Occipital lobe (tissue), 2 donors: ENCODE results near the gene PCDH10. TPM values are rescaled to one million over a fixed set of nuclear protein-coding genes. Genes with fewer than 3 reads are reported as not detected.
A peak's percentile ranks its signal among the peaks of the same experiment; 100 is the strongest.

Source experiments
- DNase-seq: peaks from one replicate; lab custom pipeline; 2025; lab: John Stamatoyannopoulos, UW
- total RNA-seq: library from RNA; depleted of rRNA; stranded (reverse); fragments of >200 nt; gene quantifications from one replicate; pipeline ENCODE4 v1.2.3, GENCODE V29; 2014

Gene PCDH10, protein sequence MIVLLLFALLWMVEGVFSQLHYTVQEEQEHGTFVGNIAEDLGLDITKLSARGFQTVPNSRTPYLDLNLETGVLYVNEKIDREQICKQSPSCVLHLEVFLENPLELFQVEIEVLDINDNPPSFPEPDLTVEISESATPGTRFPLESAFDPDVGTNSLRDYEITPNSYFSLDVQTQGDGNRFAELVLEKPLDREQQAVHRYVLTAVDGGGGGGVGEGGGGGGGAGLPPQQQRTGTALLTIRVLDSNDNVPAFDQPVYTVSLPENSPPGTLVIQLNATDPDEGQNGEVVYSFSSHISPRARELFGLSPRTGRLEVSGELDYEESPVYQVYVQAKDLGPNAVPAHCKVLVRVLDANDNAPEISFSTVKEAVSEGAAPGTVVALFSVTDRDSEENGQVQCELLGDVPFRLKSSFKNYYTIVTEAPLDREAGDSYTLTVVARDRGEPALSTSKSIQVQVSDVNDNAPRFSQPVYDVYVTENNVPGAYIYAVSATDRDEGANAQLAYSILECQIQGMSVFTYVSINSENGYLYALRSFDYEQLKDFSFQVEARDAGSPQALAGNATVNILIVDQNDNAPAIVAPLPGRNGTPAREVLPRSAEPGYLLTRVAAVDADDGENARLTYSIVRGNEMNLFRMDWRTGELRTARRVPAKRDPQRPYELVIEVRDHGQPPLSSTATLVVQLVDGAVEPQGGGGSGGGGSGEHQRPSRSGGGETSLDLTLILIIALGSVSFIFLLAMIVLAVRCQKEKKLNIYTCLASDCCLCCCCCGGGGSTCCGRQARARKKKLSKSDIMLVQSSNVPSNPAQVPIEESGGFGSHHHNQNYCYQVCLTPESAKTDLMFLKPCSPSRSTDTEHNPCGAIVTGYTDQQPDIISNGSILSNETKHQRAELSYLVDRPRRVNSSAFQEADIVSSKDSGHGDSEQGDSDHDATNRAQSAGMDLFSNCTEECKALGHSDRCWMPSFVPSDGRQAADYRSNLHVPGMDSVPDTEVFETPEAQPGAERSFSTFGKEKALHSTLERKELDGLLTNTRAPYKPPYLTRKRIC
- 43.8 TPM for total RNA-seq

DNA sequence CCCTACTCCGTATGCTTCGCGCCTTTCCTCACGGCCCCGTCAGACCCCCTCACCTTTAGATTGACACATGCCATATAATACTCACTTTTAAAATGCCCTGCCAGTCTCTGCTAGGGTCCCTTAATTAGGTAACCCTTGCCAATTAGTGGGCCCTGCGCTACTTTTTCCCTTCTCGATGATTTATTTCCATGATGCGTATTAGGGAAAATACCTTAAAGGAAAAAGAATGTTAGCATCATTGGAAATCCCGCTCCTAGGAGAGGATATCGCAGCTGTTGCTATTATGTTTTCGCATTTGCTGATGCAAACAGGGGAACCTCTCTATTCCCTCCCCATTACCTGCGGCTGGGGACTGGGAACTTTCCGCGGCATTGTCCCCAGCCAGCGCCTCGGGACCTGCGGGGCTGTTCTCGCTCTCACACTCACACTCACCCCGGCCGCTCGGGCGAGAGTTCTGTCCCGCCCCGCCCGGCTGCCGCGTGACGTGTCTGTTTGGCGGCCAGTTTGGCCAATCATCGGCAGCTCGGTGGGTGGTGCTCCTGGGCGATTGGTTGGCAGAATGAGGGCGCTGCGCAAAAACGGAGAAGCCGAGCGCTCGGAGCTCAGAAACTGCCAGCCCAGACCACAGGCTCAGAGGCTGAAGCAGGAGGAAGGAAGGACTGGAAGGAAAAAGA lies at the start of gene PCDH10:
TSS of gene PCDH10 (plus strand) at position 605 of the 674 bp plus-strand sequence. CDS start 847 bp downstream, outside the sequence.
- peak; percentile 98 for DNase-seq

DNA sequence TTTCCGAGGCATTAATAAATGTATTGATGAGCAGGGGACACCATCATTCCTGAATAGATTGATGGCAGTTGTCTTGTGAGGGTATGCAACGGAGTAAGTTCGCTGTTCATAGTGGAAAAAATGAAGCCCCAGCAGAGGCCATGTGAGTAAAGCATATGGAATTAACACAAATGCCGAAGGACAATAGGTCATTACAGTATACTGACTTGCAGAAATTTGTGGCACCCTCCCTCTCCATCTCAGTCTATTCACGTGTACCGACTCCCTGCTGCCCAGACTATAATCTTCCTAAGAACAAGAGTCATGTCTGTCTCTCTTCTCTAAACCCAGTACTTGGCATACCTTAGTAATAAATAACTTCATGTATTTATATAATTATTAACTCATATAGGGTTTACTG lies 47.1 kb upstream of the PCDH10 start:
- DNase-seq = no peak

DNA sequence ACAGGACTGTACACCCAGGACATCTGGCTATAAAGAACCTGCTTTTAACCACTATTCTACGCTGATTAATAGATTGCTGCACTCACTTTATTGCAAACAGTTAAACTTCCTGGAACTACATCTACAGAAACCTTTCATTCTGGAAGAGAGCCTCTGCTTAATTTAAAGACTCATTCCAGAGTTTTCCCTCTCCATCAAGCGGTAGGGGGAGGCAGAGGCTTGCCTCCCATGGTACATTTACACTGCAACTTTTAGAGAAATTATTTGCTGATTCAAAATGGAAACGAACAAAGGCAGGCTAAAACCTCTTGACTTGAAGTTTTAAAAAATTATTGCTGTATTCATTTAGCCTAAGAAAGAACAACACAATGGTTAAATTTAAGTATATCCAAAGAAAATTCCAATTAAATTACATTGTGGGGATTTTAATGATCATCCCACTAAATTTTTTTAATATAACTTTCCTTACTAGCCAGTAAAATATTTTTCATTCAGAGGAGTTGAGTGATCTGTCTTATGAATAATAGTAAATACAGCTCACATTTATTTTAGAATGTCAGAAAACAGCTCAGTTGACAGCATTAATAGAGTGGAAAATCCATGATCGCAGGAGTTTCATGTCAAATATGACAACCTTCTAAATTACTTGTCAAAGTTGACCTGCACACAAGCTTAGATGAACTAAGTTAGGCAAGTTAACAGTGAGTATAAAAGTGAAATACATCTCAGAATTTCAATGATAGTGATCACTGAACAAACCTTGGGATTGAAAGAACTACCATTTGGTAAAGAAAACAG lies 46.3 kb upstream of the PCDH10 start:
- DNase-seq = no peak

DNA sequence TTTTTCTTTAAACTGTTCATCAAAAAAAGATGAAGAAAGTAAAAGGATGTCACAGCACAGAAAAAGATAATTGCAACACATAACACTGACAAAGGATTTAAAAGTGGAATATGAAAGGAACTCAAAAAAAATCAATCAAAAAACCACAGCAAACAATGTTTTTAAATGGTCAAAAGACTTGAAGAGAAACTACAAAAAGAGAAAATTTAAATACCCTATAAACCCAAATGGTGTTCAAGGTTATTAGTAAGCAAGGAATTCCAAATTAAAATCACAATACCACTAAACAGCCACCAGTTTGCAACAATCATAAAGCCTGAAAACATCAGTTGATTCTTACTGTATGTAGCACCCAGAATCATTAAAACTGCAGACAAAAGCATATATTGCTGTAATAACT lies 36.5 kb upstream of the PCDH10 start:
- no peak for DNase-seq

DNA sequence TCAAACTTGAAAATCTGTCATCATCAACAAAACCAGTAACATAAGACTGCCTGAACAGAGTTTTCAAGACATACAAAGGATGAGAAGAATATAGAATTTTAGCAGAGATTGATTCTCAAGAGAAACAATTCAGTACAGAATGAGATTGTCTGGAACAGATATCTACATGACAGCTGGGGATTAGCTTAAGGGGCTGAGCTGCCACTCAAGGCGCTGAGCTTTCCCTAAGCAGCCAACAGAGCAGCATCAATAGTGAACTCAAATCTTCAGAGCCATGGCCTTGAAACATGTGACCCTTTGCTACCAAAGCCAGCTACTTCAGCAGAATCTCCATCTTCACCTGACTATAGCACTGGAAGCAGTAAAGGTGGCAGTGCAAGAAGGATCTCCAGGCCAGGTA lies 24.3 kb upstream of the PCDH10 start:
- DNase-seq = no peak

DNA sequence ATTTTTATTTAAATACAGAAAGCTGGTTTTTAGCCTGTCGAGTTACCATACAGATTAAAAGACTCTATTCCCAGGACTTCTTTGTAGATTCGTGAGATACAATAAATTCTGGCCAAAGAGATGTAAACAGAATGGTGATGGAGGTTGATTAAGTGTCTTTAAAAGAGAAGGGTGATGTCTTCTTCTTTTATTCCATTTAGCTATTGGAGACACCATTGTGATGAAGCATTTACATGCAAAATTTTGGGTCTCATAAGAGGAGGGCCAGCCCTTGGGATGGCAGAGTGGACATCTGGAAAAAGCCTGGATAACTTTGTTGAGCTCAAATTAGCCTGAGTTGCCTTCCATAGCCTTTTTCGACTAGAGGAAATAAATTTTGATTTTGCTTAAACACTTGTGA lies 21.6 kb upstream of the PCDH10 start:
- no peak for DNase-seq

DNA sequence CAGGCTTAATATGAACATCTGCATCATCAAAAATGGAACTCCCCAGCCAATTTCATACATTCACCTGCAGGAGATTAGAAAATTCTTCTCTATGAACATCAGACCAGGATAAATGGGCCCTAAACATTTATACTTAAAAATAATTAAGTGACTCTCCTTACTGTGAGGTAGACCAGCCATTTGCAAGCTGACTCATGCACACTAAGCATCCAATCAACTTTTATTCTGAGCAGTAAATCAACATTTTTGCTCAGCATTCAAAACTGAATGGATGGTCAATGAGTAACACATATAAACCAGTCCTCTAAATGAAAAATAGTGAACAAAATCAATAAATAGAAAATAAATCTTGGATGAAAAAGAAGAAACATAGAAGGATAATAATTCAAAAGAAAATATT lies 19.9 kb upstream of the PCDH10 start:
- DNase-seq = no peak

DNA sequence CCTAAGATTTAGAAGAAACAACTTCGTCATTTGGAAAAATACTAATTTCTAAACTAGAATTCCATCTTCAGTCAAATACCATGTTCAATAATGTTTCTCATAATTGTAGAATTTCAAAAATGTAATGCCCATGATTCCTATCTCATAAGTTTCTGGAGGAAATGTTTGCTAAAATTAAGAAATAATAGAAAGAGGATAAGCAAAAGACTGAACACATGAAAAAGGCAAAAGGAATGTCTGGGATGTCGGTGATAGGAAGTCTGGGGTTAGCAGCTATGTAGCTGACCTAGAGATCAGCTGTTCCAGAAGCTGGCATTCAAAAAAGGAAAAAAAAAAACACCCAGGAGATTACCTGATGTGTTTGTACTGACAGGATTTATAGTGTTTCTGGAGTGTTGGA lies 18.9 kb upstream of the PCDH10 start:
- DNase-seq = no peak

DNA sequence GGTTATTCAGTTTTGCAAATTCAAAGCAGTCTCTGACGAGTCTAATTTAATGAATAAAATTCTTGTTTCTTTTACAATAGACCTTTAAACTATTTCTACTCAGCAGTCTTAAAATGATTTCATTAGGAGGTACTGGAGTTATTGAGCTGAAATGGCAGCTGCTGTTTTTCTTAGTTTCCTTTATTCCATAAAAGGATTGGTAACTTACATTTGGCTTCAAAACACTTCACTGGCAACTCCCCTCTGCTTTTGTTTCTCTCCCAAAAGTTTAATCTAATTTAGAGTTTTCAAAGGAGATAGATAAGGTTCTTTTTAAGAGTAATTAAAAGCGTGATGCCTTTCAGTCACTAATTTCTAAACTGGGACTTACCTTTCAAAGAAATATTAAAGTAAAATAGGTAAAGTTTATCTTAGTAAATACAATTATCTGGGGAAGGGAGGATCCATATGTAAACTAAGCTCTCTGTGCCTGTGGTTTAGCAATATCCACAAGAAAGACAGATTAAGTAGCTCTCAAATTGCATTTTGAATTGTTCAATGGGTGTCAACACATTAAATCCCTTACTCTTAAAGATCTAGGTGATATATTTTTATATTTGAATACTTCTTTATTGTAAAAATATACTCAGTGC lies 17.1 kb upstream of the PCDH10 start:
- no peak for DNase-seq

DNA sequence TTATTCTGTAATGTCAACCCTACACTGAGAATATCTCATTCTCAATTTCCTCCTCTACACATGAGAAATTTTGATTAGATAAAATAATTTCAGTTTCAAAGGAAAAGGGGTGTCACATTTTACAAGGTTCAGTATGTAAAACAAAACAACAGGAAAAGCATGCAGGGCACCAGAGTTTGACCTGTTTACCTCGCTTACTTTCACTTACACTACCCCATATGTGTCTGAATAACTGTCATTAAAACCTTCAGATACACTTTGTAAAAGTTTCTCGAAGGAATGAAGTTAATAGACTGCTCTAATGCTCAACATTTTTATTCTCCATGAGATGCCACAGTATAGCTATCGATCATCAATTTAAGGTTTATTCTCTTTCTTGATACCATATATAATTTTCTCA lies 12.3 kb upstream of the PCDH10 start:
- DNase-seq = no peak

DNA sequence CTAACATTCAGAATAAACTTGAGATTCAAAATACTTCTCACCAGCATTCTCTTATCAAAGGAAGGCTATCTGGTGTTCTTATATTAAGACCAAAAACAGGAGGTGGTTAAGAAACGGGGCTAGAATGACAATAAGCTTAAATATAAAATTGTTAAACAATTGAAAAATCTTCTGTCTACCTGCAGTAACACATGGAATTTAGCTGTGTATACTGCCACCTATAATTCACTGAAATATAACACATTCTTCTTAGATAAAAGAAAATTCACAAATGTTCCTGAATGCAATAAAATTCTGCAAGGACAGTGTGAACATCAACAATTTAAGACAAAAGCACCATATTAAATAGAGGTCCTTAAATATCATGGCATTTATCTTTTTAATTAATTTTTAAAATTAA lies 11.5 kb upstream of the PCDH10 start:
- no peak for DNase-seq

DNA sequence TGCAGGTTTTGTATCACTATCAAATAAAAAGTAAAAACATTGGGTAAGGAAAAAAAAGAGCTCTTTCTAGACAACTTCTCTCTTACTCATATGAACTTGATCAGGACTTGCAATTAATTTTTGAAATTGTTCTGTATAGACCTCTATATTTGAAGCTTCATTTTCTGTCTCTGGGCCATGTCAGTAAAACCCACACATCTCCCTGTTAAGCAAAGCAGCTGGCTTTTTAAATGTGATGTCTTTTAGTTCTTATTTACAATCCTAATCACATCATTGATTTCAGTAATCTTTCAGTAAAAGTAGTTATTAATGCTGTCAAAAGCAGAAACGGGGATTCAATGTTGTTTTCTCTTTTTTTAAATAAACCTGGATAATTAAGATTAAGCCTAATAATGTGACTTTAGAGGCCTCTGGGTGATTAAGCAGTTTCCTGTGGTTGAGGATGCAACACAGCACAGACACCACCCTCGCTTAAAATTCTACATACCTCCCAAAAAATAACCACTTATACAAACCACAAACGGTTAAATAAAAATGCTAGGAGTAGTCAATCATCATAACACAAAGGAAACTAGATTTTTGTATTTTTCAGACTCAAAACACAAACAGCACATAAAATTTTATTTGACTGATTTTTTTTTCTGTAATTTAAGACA lies 5.2 kb upstream of the PCDH10 start:
- no peak for DNase-seq

DNA sequence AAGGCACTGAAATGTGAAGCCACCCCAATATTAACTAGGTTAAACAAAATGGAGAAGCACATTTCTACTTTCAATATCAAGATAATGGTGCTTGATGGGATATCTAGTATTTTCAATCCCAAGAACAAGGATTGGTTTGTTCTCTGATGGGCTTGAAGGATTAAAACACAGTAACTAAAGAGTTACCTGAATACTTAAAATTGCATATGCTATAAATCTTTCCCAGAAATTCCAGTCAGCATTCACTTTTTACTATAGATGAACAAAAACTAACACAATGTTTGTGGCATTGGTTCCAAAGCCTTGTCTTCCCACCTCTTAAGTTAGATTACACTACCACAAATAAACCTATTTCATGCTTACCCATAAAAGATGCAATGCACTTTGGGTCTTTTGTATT lies 3.9 kb upstream of the PCDH10 start:
- no peak for DNase-seq

DNA sequence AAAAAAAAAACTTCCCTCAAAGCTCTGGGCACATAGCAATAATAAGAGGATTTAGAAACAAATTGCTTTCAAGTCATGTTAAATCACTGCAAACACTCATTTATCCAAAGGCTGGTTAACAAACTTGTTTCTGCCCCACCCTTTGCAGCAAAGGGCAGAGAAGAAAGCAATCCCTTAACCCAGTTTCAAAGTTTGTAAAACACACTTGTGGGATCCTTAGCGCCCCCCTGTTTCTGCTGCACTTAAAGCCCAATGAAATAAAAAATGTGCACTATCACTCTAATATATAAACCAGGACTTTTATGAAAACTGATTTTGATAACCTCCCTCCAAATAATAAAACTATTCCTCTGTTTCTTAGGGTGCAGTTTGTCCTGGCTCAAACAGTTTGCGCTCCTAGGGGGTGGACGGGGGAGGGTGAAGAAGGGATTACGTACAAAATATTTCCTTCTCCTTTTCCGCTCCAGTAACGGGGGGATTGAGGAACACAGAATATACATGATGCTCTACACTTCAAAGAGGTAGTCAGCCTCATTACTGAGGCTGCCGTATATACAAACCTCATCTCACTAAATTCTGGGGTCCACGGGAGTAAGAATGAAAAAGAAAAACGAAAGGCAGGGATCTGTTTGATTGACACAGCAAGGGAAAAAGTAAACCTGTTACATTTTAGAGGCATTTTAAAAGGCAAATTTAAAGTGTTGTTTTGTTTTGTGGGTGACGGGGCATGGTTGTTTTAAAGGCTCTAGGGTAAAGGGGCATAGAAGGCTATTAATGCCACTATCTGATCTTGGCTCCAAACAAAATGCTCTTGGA lies 3.1 kb upstream of the PCDH10 start:
- DNase-seq = no peak

DNA sequence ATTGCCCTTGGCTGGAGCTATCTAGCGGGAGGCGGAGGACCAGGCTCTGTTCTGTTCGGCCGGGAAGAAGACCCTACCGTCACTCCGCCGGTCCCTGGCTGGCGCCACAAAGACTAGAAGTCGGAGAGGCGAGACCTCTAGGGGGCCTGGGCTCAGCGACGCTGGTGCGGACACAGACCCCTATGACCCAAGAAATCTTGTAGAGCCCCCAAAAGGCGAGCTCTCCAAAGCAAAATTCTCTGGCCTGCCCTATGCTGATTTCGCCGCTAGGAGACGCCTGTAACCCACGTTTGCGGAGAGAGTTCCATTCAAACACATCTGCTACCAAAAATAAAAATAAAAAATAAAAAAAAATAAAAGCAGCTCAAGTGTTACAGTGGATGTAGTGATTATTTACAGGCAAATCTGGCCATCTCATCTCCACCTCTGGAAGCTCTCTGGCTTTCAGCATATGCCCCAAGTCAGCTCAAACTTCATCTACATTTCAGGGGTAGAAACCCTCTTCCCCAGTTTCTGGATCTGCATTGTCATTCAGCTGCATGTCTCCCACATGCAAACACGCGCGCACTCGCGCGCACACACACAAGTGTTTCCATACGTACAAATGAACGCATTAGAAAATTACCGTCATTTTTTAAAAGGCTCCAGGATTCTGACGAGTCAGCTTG lies 2.4 kb upstream of the PCDH10 start:
- DNase-seq = peak; percentile 67

DNA sequence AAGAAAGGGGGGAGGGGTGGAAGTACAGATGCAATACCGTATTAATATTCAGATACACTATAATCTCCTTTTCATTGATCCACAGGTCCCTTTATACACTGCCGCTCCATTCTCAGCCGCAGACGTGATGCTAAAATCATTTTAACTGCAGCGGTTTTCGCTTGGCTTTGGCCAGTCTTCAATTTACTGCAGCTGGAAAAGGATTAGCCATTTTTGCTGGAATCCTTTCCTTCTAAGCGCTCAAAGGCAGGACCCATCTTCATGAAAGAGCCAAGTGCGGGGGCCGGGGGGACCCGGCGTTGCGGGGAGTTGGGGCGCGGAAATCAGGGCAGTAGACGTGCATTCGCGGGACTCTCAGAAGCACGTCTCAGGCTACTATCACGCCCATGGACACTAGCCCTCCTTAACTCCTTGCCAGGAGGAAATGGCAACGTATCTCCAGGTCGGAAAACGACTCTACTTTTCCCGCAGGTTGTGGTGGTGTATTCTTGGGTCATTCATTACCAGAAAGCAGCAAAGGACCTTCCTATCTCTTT lies 1.7 kb upstream of the PCDH10 start:
- no peak for DNase-seq

DNA sequence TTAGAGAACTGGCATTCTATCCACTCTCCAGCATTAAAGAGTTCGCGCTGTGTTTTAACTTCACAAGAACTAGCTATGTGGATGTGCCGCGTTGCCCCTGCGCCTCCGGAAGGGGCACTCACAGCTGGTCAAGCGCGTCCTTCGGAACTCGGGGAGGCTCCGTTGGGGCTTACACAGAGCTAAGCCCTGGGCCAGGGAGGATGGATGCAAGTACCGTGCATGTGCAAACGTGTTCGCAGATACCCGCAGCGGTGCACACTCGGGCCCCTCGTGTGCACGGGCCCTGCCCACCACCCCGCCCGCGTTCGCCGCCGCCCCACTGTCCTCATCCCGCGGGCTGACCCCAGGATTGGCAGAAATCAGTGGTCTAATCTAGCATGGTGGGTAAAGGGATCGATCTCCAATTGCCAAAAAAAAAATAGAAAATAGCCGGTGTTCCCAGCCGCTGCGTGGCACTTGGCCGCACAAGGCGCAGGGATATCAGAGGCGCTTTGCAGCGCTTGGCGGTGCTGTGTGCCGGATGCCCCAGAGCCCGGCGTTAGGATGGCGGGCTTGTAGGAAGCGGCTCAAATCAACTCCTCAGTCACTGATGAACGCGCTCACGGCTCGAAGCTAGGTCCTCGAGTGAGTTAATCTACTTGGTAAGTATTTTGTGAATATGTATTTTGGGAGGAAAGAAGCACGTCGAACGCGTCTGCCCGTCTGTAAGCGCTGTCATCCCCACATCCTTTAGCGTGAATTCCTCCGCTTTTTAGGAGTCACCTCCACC lies 989 bp upstream of the PCDH10 start:
- DNase-seq = peak; percentile 66

DNA sequence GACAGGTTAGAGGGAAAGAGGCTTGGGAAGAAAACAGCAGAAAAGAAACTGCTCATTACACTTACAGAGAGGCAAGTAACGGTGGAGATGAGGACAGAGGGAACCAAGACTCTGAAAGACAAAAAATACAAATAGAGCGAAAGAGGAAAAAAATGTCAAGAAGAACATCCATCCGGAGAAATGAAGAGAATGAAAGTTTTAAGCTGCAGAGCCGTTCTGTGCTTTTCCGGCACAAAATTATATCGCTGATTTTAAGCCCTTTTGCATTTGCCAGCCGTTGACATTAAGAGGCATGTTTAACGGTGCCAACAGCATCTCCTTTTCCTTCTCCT lies 236 bp downstream of the PCDH10 start:
- no peak for DNase-seq
